ENCODE measurements around the gene PDCD11.

DNA sequence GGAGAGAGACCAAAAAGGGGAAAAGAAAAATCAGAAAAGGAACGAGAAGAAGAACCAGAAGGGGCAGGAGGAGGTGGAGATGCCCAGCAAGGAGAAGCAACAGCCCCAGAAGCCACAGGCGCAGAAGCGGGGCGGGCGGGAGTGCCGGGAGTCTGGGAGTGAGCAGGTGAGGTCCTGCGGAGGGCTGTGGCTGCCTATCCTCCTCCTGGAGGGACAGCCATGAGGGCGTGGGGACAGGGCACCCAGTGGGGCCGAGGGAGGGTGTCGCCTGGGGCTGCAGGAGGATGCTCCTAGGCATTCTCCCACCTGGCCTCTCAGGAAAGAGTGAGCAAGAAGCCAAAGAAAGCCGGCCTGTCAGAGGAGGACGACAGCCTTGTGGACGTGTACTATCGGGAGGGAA lies 44.0 kb downstream of the PDCD11 start:
- TF ChIP-seq, protein P1, sequence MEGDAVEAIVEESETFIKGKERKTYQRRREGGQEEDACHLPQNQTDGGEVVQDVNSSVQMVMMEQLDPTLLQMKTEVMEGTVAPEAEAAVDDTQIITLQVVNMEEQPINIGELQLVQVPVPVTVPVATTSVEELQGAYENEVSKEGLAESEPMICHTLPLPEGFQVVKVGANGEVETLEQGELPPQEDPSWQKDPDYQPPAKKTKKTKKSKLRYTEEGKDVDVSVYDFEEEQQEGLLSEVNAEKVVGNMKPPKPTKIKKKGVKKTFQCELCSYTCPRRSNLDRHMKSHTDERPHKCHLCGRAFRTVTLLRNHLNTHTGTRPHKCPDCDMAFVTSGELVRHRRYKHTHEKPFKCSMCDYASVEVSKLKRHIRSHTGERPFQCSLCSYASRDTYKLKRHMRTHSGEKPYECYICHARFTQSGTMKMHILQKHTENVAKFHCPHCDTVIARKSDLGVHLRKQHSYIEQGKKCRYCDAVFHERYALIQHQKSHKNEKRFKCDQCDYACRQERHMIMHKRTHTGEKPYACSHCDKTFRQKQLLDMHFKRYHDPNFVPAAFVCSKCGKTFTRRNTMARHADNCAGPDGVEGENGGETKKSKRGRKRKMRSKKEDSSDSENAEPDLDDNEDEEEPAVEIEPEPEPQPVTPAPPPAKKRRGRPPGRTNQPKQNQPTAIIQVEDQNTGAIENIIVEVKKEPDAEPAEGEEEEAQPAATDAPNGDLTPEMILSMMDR (IDR thresholded peaks at IDR 0.05) = no peak
- no peak for TF ChIP-seq EP300 (IDR thresholded peaks at IDR 0.05)

Data from suprapubic skin (tissue), 3 donors.